Heart left ventricle (tissue), 16 donors: ENCODE results near the gene LIMA1. TPM values are rescaled to one million over a fixed set of nuclear protein-coding genes. Genes with fewer than 3 reads are reported as not detected.

Experiments
- ATAC-seq, 4 donors: fragments of 200-7000 bp; cut with Tn5 transposase; one replicate each; pipeline ENCODE4 v1.9.1; 2020 to 2022; ENCODE audit warnings: moderate library complexity in 4 of 4, mild to moderate bottlenecking in 3 of 4, moderate number of reproducible peaks in 1 of 4
- DNase-seq, 5 donors: peaks; one replicate each; pipeline ENCODE4 v3.0.0-alpha.2; 2020
- H3K27ac ChIP-seq, 12 donors: fragments of 200-600 bp; sonication (generic) in 4 of 12; one replicate each; pipeline versions ENCODE4 v1.5.0 to v1.8.0; 2016 to 2022; ENCODE audit warnings: mild to moderate bottlenecking in 2 of 12
- H3K27me3 ChIP-seq, 9 donors: fragments of 200-600 bp; sonication (generic) in 2 of 9; one replicate each; pipeline versions ENCODE4 v1.5.1 to v1.8.0; 2016 to 2022; ENCODE audit warnings: mild to moderate bottlenecking in 3 of 9
- H3K36me3 ChIP-seq, 9 donors: fragments of 200-600 bp; sonication (generic) in 2 of 9; one replicate each; pipeline versions ENCODE4 v1.5.0 to v1.8.0; 2018 to 2022; ENCODE audit warnings: mild to moderate bottlenecking in 2 of 9
- H3K4me1 ChIP-seq, 12 donors: fragments of 200-600 bp; sonication (generic) in 4 of 12; one replicate each; pipeline versions ENCODE4 v1.5.0 to v1.8.0; 2016 to 2022; ENCODE audit warnings: mild to moderate bottlenecking in 3 of 12
- H3K4me3 ChIP-seq, 12 donors: fragments of 200-600 bp; sonication (generic) in 4 of 12; one replicate each; pipeline versions ENCODE4 v1.5.0 to v1.8.0; 2017 to 2022; ENCODE audit warnings: mild to moderate bottlenecking in 9 of 12, moderate library complexity in 4 of 12
- H3K9me3 ChIP-seq, 12 donors: fragments of 200-600 bp; sonication (generic) in 4 of 12; one replicate each; pipeline versions ENCODE4 v1.5.0 to v1.8.0; 2016 to 2022; ENCODE audit warnings: mild to moderate bottlenecking in 1 of 12
- POLR2A ChIP-seq, 2 donors: fragments of 450-650 bp; IDR thresholded peaks; one replicate each; pipeline ENCODE4 v1.6.1; 2017; ENCODE audit warnings: antibody characterized with exemption in 2 of 2, mild to moderate bottlenecking in 2 of 2, moderate library complexity in 2 of 2
- WGBS, 4 donors: extraction: QIAGEN DNeasy Blood & Tissue Kit in 2 of 4; methylation state at CpG; one replicate each; pipeline versions ENCODE4 v1.1.5 to v1.1.7; 2013 to 2018; 5-methylcytosine and 5-hydroxymethylcytosine counted together
- intact Hi-C, 10 donors: fragments of 100-400 bp; cut with DNase I; formaldehyde crosslinking; loops; one replicate each; pipeline versions ENCODE4 v1.11.1 to v1.14.2; 2022
- polyA plus RNA-seq, 2 donors: library from polyadenylated mRNA; stranded (reverse); fragments of 200-250 nt; gene quantifications; one replicate each; pipeline ENCODE4 v1.2.3, GENCODE V29; 2013
- total RNA-seq, 9 donors: library from RNA; depleted of rRNA in 2 of 9; stranded (reverse); fragments of >200 nt in 2 of 9; fragmentation: NEBNext Ultra II Directional in 3 of 9; extraction: Animal tissue kit (Norgen Biotek cat#: 25700) in 3 of 9; gene quantifications; one replicate each; pipeline versions ENCODE4 v1.1.0 to v1.2.4, GENCODE V29; 2016 to 2023
- TF ChIP-seq, protein P1 (sequence below), 12 donors: fragments of 200-600 bp; sonication (generic) in 4 of 12; IDR thresholded peaks; one replicate each; pipeline versions ENCODE4 v1.5.0 to v1.8.0; 2018 to 2022; ENCODE audit warnings: antibody characterized with exemption in 12 of 12, mild to moderate bottlenecking in 5 of 12
- donor health status: ischemic (EF 13 %, LVEDD 7.1; RV severe dilation, severe dysfunction).
- donor health status: healthy with polysubstance abuse.
- donor health status: DM: no; HTN: yes; CAD: no.
- donor health status: DM: no; HTN: no; CAD: no.
- donor health status: ischemic (EF 25% LVEDD 6.9; RV normal size, moderate dysfunction).
- donor health status: ischemic (EF 25% LVEDD 5.7; RV mildly dilated, moderate dysfunction).
- donor health status: healthy.
- donor health status: DM: yes; HTN: yes; CAD: no.
- donor health status: ischemic (EF 35%, LVEDD 5.7; RV mildly dilated, moderate dysfunction).
- donor health status: nonischemic (EF 11% LVEDD 7.7; RV severe dilation, severe dysfunction).
- donor health status: DM: yes; HTN: yes; CAD: no.
- donor health status: PGD.
- donor health status: ischemic (EF 29% LVEDD 5.4; RV normal size, mild dysfunction).
- donor health status: nonischemic (EF 23%, LVEDD 6.1; RV moderate dilation, normal function).

The LIMA1 gene
- total and polyA plus RNA-seq, 11 donors = 11.6 to 38.8 (median 14.7) TPM

DNA sequence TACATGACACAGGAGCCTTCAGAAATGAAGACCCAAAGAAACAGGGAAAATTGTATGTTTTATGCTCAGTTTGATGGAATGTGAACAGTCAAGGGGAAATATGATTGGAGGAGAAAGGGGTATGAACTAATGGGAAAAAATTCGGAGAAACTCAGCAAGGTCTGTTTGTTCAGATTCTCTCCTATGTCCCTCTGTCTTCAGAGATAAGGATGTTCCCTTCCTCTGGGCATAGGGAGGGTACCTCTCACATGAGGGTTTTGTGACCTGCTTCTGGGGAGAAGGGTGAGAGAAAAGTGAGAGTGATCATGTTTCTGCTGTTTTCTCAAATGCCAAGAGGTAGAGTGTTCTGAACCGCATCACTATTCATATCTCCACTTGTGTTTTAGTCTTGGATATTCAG is 26.6 kb upstream of the LIMA1 start:
- H3K4me1 ChIP-seq = no peaks in the 10 kb centered on the region
- DNase-seq (no peak), ATAC-seq (no peak)
- no peaks in the 10 kb centered on the region for H3K36me3 ChIP-seq
- H3K4me3 ChIP-seq = no peak overlapping the region
- TF ChIP-seq, protein P1, sequence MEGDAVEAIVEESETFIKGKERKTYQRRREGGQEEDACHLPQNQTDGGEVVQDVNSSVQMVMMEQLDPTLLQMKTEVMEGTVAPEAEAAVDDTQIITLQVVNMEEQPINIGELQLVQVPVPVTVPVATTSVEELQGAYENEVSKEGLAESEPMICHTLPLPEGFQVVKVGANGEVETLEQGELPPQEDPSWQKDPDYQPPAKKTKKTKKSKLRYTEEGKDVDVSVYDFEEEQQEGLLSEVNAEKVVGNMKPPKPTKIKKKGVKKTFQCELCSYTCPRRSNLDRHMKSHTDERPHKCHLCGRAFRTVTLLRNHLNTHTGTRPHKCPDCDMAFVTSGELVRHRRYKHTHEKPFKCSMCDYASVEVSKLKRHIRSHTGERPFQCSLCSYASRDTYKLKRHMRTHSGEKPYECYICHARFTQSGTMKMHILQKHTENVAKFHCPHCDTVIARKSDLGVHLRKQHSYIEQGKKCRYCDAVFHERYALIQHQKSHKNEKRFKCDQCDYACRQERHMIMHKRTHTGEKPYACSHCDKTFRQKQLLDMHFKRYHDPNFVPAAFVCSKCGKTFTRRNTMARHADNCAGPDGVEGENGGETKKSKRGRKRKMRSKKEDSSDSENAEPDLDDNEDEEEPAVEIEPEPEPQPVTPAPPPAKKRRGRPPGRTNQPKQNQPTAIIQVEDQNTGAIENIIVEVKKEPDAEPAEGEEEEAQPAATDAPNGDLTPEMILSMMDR (IDR thresholded peaks at IDR 0.05) = no peak
- TF ChIP-seq POLR2A (IDR thresholded peaks at IDR 0.05) = no peak
- intact Hi-C loops = loop anchor here (5.0 to 10.0 kb wide), 8 partner anchors 85 to 235 kb away; partner anchors contain the start of gene SMARCD1 (in 3 of the 10)
- H3K9me3 ChIP-seq = no peaks in the 10 kb centered on the region
- no peaks in the 10 kb centered on the region for H3K27me3 ChIP-seq
- H3K27ac ChIP-seq = no peak overlapping the region
- WGBS, 4 donors = 89 to 95% (median 92%) methylated on average over 2 of the region's 2 CpGs

DNA sequence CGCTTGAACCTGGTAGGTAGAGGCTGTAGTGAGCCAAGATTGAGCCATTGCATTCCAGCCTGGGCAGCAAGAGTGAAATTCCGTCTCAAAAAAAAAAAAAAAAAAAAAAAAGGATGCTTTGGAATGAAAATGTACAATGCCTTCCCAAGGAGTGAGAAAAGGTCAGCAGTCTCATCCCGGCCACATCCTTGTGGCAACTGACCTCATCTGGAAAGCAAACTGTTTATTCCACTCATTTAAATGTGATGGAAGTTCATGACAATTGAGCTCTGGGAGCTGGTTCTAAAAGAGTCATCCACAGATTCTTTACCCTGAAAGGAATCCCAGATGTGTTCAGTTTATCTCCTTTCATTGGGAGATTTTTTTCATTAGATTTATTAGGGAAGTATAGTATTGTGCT is 19.4 kb upstream of the LIMA1 start:
- WGBS, 4 donors = 74 to 81% (median 76%) methylated on average over 3 of the region's 3 CpGs
- Histone ChIP-seq H3K4me1 (peaks cover 0 to 9% (median 3%) of the 10 kb centered on the region in 12 donors), H3K27me3 (no peaks in the 10 kb centered on the region), H3K27ac (no peak overlapping the region), H3K4me3 (no peak overlapping the region), H3K36me3 (peaks cover 0 to 5% (median 0%) of the 10 kb centered on the region in 9 donors), H3K9me3 (no peaks in the 10 kb centered on the region)
- DNase-seq (no peak), ATAC-seq (no peak)
- TF ChIP-seq, protein P1 (IDR thresholded peaks at IDR 0.05) = no peak
- TF ChIP-seq POLR2A (IDR thresholded peaks at IDR 0.05) = no peak
- intact Hi-C loops = no loop called here

DNA sequence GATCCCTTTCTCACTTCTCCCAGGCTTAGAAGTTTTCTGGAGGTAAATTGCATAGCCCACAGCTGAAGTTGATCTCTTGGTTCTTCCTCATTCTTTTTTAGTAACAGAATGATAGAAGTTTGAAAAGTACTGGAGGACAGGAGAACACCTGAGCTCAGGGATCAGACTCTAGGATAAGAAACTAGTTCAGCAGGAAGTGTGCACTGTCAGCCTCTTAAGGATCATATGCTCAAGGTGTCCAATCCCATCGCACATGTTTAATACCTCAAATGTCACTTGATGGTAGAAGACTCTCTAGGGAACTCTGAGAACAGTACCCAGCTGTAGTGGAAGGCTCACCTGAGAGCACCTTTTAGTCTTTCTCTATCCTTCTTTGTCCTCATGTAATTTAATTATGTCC is 14.7 kb upstream of the LIMA1 start:
- peak overlapping the region in 3 of 12 donors; percentile 29 to 83 (median 64) for H3K27ac ChIP-seq
- TF ChIP-seq, protein P1 (IDR thresholded peaks at IDR 0.05) = no peak
- TF ChIP-seq POLR2A (IDR thresholded peaks at IDR 0.05) = no peak
- 61 to 77% (median 71%) methylated on average over 1 of the region's 1 CpG for WGBS, 4 donors

DNA sequence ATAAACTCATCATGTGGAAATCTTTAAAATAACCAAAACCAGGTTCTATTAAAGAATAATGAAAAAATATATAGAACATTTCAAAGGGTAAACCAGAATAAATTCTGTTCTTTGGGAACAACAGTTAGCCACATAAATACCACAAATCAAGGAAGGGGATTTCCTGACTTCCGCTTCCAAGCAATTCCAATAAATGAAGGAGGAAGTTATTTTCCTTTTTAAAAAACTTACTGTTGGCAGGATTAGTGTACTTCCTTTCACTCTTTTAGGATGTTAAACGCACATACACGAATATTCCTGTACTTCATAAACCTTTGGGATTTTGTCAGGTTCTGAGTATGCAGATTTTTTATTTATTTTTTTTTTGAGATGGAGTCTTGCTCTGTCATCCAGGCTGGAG is 13.7 kb upstream of the LIMA1 start:
- ATAC-seq (peak in 1 of 4 donors; percentile 50), DNase-seq (no peak)
- Histone ChIP-seq H3K9me3 (peaks cover 0 to 5% (median 0%) of the 10 kb centered on the region in 12 donors), H3K4me3 (no peak overlapping the region), H3K27me3 (no peaks in the 10 kb centered on the region), H3K27ac (peak overlapping the region in 10 of 12 donors; percentile 15 to 83 (median 50)), H3K36me3 (peaks cover 0 to 15% (median 0%) of the 10 kb centered on the region in 9 donors), H3K4me1 (peaks cover 0 to 29% (median 11%) of the 10 kb centered on the region in 12 donors)
- intact Hi-C loops = no loop called here
- TF ChIP-seq POLR2A (IDR thresholded peaks at IDR 0.05) = no peak
- TF ChIP-seq, protein P1 (IDR thresholded peaks at IDR 0.05) = no peak
- WGBS, 4 donors = 40 to 61% (median 46%) methylated on average over 3 of the region's 3 CpGs

More for the DNA sequence above, 14.7 kb upstream of the LIMA1 start:
- intact Hi-C loops = no loop called here
- Histone ChIP-seq H3K36me3 (peaks cover 0 to 15% (median 0%) of the 10 kb centered on the region in 9 donors), H3K9me3 (no peaks in the 10 kb centered on the region), H3K4me3 (no peak overlapping the region), H3K27me3 (no peaks in the 10 kb centered on the region), H3K4me1 (peaks cover 0 to 29% (median 11%) of the 10 kb centered on the region in 12 donors)
- DNase-seq (no peak), ATAC-seq (no peak)
